ENCODE results near the gene ZDHHC16. TPM values are rescaled to one million over a fixed set of nuclear protein-coding genes. Genes with fewer than 3 reads are reported as not detected.
"Not testable (repeated sequence)": the region's sequence is repeated elsewhere in the genome, so short reads cannot be mapped to it uniquely, and the experiment has no call there.

Gene ZDHHC16
- total RNA-seq, 2 experiments from 2014 or later, result 42.5 to 43.6 TPM

DNA sequence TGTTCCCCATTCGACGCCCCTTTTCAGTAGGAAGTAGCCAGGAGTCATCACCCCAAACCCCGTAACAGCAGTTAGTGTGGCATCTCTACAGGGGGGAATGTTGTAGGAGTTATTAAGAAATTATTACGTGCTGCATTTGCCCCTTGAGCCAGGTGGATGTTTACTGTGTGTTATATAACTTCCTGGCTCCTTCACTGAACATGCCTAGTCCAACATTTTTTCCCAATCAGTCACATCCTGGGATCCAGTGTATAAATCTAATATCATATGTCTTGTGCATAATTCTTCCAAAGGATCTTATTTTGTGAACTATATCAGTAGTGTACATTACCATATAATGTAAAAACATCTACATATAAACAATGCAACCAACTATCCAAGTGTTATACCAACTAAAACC lies 33.4 kb downstream of the ZDHHC16 start:
- peaks cover 50% of the 10 kb centered on the region for H3K36me3 Mint-ChIP-seq
- H3K27ac Mint-ChIP-seq; intact Hi-C loops (cut with micrococcal nuclease); H3K4me1 Mint-ChIP-seq (ENCODE audit: low read depth); H3K9me3 Mint-ChIP-seq; CTCF ChIA-PET; H3K27me3 Mint-ChIP-seq; DNase-seq; POLR2A ChIA-PET; H3K4me3 Mint-ChIP-seq: not testable (repeated sequence)

GRCh38 chr10:97479939-97480338 lies 34.0 kb downstream of the ZDHHC16 start:
- Mint-ChIP-seq H3K27me3 (no peaks in the 10 kb centered on the region), H3K9me3 (no peaks in the 10 kb centered on the region), H3K4me1 (ENCODE audit: low read depth) (peaks cover 3% of the 10 kb centered on the region), H3K27ac (no peak overlapping the region), H3K4me3 (no peak overlapping the region), H3K36me3 (peaks cover 46% of the 10 kb centered on the region)
- ChIA-PET CTCF (no interaction called here), POLR2A (interaction anchor here (0.8 kb wide), 1 partner anchor 15 kb away, joined by 3 read pairs; no protein-coding TSS in a partner anchor)
- no peak for DNase-seq
- intact Hi-C loops (cut with micrococcal nuclease), result no loop called here

- Mint-ChIP-seq H3K36me3 (peaks cover 37% of the 10 kb centered on the region), H3K4me1 (ENCODE audit: low read depth) (peaks cover 7% of the 10 kb centered on the region), H3K27me3 (no peaks in the 10 kb centered on the region), H3K9me3 (no peaks in the 10 kb centered on the region), H3K4me3 (no peak overlapping the region), H3K27ac (no peak overlapping the region)
- no peak for DNase-seq
- intact Hi-C loops (cut with micrococcal nuclease), result no loop called here
- POLR2A ChIA-PET, result no interaction called here
- CTCF ChIA-PET, result interaction anchor here (0.6 kb wide), 1 partner anchor 17 kb away, joined by 8 read pairs; no protein-coding TSS in a partner anchor
Observed at GRCh38 chr10:97481071-97481470, 35.1 kb downstream of the ZDHHC16 start.

DNA sequence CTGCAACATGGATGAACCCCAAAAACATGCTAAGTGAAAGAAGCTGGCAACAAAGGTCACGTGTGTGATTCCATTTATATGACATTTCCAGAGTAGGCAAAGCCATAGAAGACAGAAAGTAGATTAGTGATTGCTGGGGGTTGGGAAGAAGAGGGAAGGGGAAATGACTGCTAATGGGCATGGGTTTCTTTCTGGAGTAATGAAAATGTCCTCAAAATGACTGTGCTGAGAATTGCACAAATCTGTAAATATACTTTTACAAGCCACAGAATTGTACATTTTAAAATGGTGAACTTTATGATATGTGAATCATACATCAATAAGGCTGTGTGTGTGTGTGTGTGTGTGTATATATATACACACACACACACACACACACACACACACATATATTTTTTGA lies 36.4 kb downstream of the ZDHHC16 start:
- Mint-ChIP-seq H3K27me3 (no peaks in the 10 kb centered on the region), H3K27ac (no peak overlapping the region), H3K4me3 (no peak overlapping the region), H3K9me3 (no peaks in the 10 kb centered on the region), H3K36me3 (peaks cover 25% of the 10 kb centered on the region), H3K4me1 (ENCODE audit: low read depth) (peaks cover 11% of the 10 kb centered on the region)
- POLR2A ChIA-PET, result no interaction called here
- intact Hi-C loops (cut with micrococcal nuclease), result no loop called here
- CTCF ChIA-PET, result interaction anchor here (0.9 kb wide), 1 partner anchor 70 kb away, joined by 3 read pairs; no protein-coding TSS in a partner anchor
- no peak for DNase-seq

DNA sequence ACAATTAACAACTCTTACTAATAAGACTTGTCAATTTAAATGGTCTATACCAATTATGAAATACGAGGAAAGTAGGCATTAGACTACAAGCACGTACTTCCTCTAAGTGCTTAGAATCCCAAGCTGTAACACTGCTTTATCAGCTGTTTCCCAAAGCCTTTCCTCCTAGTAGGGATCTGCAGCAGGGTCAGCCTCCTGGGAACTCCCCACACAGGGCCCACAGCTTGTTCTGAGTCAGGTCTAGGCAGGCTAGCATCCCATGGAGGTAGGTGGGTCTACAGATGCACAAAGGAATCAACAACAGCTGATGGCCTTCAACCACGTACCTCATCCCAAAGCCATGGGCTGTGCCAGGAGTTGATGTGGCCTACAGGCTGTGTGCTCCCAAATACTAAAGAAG lies 37.5 kb downstream of the ZDHHC16 start:
- intact Hi-C loops (cut with micrococcal nuclease), result no loop called here
- DNase-seq, result no peak
- ChIA-PET CTCF (interaction anchor here (0.9 kb wide), 1 partner anchor 69 kb away, joined by 3 read pairs; no protein-coding TSS in a partner anchor), POLR2A (no interaction called here)
- H3K9me3 Mint-ChIP-seq, result no peaks in the 10 kb centered on the region
- no peaks in the 10 kb centered on the region for H3K27me3 Mint-ChIP-seq
- H3K36me3 Mint-ChIP-seq, result peaks cover 16% of the 10 kb centered on the region
- peaks cover 13% of the 10 kb centered on the region for H3K4me1 Mint-ChIP-seq (ENCODE audit: low read depth)
- H3K27ac Mint-ChIP-seq, result no peak overlapping the region
- H3K4me3 Mint-ChIP-seq, result no peak overlapping the region

GRCh38 chr10:97483921-97484320 lies 37.9 kb downstream of the ZDHHC16 start:
- POLR2A ChIA-PET, result interaction anchor here (1.5 kb wide), 1 partner anchor 16 kb away, joined by 4 read pairs; no protein-coding TSS in a partner anchor

GRCh38 chr10:97485647-97486281 lies 39.8 kb downstream of the ZDHHC16 start:
- Mint-ChIP-seq H3K4me1 (ENCODE audit: low read depth) (peaks cover 23% of the 10 kb centered on the region), H3K36me3 (peaks cover 7% of the 10 kb centered on the region), H3K9me3 (no peaks in the 10 kb centered on the region), H3K27me3 (no peaks in the 10 kb centered on the region), H3K27ac (no peak overlapping the region), H3K4me3 (no peak overlapping the region)
- CTCF ChIA-PET, result interaction anchor here (1.5 kb wide), 1 partner anchor 30 kb away, joined by 3 read pairs; no protein-coding TSS in a partner anchor
- POLR2A ChIA-PET, result no interaction called here
- intact Hi-C loops (cut with micrococcal nuclease), result no loop called here
- DNase-seq, result no peak

More at GRCh38 chr10:97483921-97484320, 37.9 kb downstream of the ZDHHC16 start:
- no peak overlapping the region for H3K4me3 Mint-ChIP-seq
- DNase-seq, result no peak
- H3K36me3 Mint-ChIP-seq, result peaks cover 16% of the 10 kb centered on the region
- H3K9me3 Mint-ChIP-seq, result no peaks in the 10 kb centered on the region
- peaks cover 13% of the 10 kb centered on the region for H3K4me1 Mint-ChIP-seq (ENCODE audit: low read depth)
- intact Hi-C loops (cut with micrococcal nuclease), result no loop called here
- CTCF ChIA-PET, result interaction anchor here (1.1 kb wide), 1 partner anchor 52 kb away, joined by 3 read pairs; no protein-coding TSS in a partner anchor
- no peak overlapping the region for H3K27ac Mint-ChIP-seq
- no peaks in the 10 kb centered on the region for H3K27me3 Mint-ChIP-seq

DNA sequence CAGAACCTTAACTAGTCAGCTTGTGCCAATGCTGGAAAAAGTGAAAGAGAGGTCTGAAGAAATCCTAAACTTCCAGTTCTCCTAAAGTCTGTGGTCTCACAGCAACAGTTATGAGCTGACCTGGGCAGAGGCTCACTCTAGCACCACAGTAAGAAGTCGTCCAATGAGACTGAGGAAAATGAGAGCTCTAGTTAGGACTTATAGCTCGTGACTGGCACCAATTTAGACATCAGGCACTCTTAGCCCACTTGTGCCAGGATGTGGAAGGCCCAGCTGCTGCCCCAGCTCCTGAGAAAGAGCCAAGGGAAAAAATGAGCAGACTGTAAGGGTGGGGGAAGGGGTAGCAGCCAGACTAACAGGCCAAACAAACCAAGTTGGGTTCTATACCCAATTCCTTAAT lies 44.6 kb downstream of the ZDHHC16 start:
- Mint-ChIP-seq H3K4me1 (ENCODE audit: low read depth) (peaks cover 40% of the 10 kb centered on the region), H3K4me3 (no peak overlapping the region), H3K36me3 (peaks cover 6% of the 10 kb centered on the region), H3K27ac (no peak overlapping the region), H3K27me3 (no peaks in the 10 kb centered on the region), H3K9me3 (no peaks in the 10 kb centered on the region)
- DNase-seq, result no peak
- ChIA-PET POLR2A (no interaction called here), CTCF (no interaction called here)
- intact Hi-C loops (cut with micrococcal nuclease), result no loop called here

DNA sequence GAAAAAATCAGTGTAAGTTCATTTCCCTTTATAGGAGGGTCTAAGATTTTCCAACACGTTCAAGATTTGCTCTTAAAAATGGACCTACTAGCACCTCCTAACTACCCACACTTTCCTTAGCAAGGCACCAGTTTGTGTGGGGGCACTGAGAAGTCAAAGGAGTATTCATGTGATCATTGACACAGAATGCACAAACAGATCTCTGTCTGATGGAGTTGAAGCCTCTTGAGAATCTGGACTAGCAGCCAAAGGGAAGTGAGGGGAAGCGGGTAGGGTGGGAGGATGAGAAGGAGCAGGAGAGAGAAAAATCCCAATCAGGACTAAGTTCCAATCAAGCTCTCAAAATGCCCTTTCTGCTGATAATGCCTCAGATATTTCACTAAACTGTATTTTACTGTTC lies 48.2 kb downstream of the ZDHHC16 start:
- Mint-ChIP-seq H3K27me3 (no peaks in the 10 kb centered on the region), H3K9me3 (no peaks in the 10 kb centered on the region), H3K4me1 (ENCODE audit: low read depth) (peaks cover 46% of the 10 kb centered on the region), H3K36me3 (peaks cover 8% of the 10 kb centered on the region), H3K4me3 (no peak overlapping the region), H3K27ac (no peak overlapping the region)
- CTCF ChIA-PET, result interaction anchor here (2.9 kb wide), 1 partner anchor 59 kb away, joined by 12 read pairs; no protein-coding TSS in a partner anchor
- POLR2A ChIA-PET, result interaction anchor here (1.1 kb wide), 1 partner anchor 14 kb away, joined by 3 read pairs; no protein-coding TSS in a partner anchor
- intact Hi-C loops (cut with micrococcal nuclease), result no loop called here
- DNase-seq, result no peak

DNA sequence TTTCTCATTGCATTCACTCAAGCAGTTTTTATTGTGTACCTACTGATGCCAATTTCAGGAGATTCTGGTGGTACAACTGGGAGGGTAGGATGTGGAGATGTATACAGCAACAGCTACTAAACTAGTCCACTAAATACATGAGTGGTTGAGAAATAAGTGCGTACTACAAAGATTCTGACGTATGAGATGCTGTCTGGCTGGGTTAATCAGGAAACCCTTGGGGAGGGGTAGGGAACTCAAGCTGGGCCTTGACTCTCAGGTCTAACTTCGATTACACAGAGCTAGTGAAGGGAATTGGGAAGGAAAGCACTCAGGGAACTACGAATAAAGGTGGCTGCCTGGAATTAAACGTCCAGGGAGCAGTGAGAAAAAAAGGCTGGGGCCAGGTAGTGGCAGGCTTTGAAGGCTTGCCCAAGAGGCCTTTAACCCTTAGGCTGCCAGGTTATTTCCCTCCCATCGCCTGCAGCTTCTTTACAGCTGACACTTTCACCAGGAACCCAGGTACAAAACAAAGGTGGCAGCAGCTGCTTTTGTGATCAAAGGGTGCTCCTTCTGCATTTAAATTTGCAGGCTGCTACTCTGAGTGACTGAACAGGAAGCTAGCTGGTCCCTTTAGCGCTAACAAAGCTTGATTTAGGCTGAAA lies 49.0 kb downstream of the ZDHHC16 start:
- H3K4me1 Mint-ChIP-seq (ENCODE audit: low read depth), result peaks cover 43% of the 10 kb centered on the region
- intact Hi-C loops (cut with micrococcal nuclease), result loop anchor here (5.0 kb wide), 1 partner anchor 33 kb away; no protein-coding TSS in a partner anchor
- H3K27ac Mint-ChIP-seq, result peak overlapping the region; percentile 77
- ChIA-PET POLR2A (interaction anchor here (1.1 to 1.5 kb wide), 2 partner anchors 15 to 20 kb away, joined by 3 to 4 read pairs; no protein-coding TSS in a partner anchor), CTCF (interaction anchor here (0.6 to 2.9 kb wide), 2 partner anchors 29 to 59 kb away, joined by 3 to 12 read pairs; no protein-coding TSS in a partner anchor)
- H3K27me3 Mint-ChIP-seq, result peaks cover 5% of the 10 kb centered on the region
- no peaks in the 10 kb centered on the region for H3K9me3 Mint-ChIP-seq
- H3K4me3 Mint-ChIP-seq, result peak overlapping the region; percentile 9
- no peak for DNase-seq
- H3K36me3 Mint-ChIP-seq, result peaks cover 8% of the 10 kb centered on the region

DNA sequence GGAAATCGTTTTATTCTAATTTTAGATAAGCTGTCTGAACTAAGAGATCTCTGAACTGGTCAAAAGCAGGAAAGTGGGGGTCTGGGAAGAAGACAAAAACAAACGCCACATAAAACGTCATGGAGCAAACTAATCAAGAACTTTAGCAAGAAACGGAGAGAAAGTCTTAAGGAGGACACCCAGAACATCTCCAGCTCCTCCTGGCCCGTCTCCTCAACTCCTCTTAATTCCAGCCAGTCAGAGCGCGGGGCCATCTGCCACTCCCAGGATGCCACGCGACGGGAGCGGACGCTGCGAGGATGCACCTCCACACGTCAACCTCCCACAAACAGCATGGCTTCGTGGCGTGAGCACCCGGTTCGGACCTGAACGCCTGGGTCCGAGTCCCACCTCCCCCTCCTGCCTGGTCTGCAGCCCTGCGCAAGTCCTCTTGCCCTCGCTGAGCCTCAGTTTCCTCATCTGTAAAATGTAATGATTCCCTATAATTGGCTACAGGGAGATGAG lies 51.6 kb downstream of the ZDHHC16 start:
- intact Hi-C loops (cut with micrococcal nuclease), result loop anchor here (1.0 to 5.0 kb wide), 8 partner anchors 35 to 190 kb away; partner anchors contain the start of genes AVPI1, EXOSC1, PI4K2A and RRP12
- peaks cover 8% of the 10 kb centered on the region for H3K36me3 Mint-ChIP-seq
- POLR2A ChIA-PET, result interaction anchor here (0.6 to 1.1 kb wide), 6 partner anchors 41 to 164 kb away, joined by 3 to 7 read pairs (median 4); partner anchors contain the start of gene RRP12

More for the DNA sequence above, 51.6 kb downstream of the ZDHHC16 start:
- H3K4me3 Mint-ChIP-seq, result peak overlapping the region; percentile 98
- no peaks in the 10 kb centered on the region for H3K9me3 Mint-ChIP-seq
- peaks cover 23% of the 10 kb centered on the region for H3K27me3 Mint-ChIP-seq
- CTCF ChIA-PET, result interaction anchor here (1.0 kb wide), 1 partner anchor 33 kb away, joined by 3 read pairs; no protein-coding TSS in a partner anchor
- H3K27ac Mint-ChIP-seq, result peak overlapping the region; percentile 97
- peaks cover 33% of the 10 kb centered on the region for H3K4me1 Mint-ChIP-seq (ENCODE audit: low read depth)
- DNase-seq, result peak; percentile 91

Measured in activated CD4-positive, alpha-beta memory T cell treated with anti-CD3 and anti-CD28 coated beads for 36 hours (primary cell).